ENCODE results near the gene ARID1B. TPM values are rescaled to one million over a fixed set of nuclear protein-coding genes. Genes with fewer than 3 reads are reported as not detected.

The ARID1B gene
- total and polyA plus RNA-seq, 10 of the 15 experiments (the other 5 are each of a cell fraction or from before 2014, with no cell fraction given): 24.7 to 133 (median 54.6) TPM

GRCh38 chr6:157063923-157064322, 286.7 kb downstream of the ARID1B start:
- Histone ChIP-seq H3K79me2 (ENCODE audit: control insufficient read depth, insufficient read depth, low read length) (no peaks in the 10 kb centered on the region; the same call in 1 of the 2 replicates), H3K4me1 (ENCODE audit: control insufficient read depth, insufficient read depth, low read length) (peaks cover 10% of the 10 kb centered on the region), H3K4me2 (ENCODE audit: control insufficient read depth, insufficient read depth) (no peak overlapping the region), H3K9me3 (replicated peaks; ENCODE audit: control insufficient read depth, insufficient read depth, low read length) (no peaks in the 10 kb centered on the region), H2AFZ (ENCODE audit: control insufficient read depth, low read depth, low read length) (no peak overlapping the region), H3K4me3 (no peak overlapping the region), H3K36me3 (ENCODE audit: control insufficient read depth in 2 of 2, insufficient read depth in 2 of 2, low read length in 1 of 2) (peaks cover 0 to 2% of the 10 kb centered on the region in 2 experiments; a peak in 3 of 4 replicates), H4K20me1 (ENCODE audit: control insufficient read depth, insufficient read depth) (0 out of 2 replicates have a peak, but pooled peaks cover 6% of the 10 kb centered on the region), H3K27ac (ENCODE audit: control insufficient read depth, insufficient read depth) (no peak overlapping the region), H3K27me3 (replicated peaks in 1 of 2; ENCODE audit: control insufficient read depth in 2 of 2, insufficient read depth in 2 of 2, low read length in 1 of 2) (no peaks in the 10 kb centered on the region), H3K9ac (ENCODE audit: control insufficient read depth, insufficient read depth, low read length) (no peak overlapping the region)
- TF ChIP-seq GABPA (IDR thresholded peaks at IDR 0.05; ENCODE audit: low read depth) (no peak), ZBED1 (IDR thresholded peaks at IDR 0.05; ENCODE audit: borderline replicate concordance) (no peak), BACH1 (IDR thresholded peaks at IDR 0.05; ENCODE audit: borderline replicate concordance) (no peak), EGR1 (IDR thresholded peaks at IDR 0.05; ENCODE audit: borderline replicate concordance in 1 of 2, low read depth in 2 of 2, low read length in 2 of 2) (no peak), SMARCA5 (IDR thresholded peaks at IDR 0.05) (no peak), ATF2 (IDR thresholded peaks at IDR 0.05; ENCODE audit: low read length) (no peak), BRCA1 (IDR thresholded peaks at IDR 0.05; ENCODE audit: low read depth, low read length) (no peak), STAT1 (conservative IDR thresholded peaks at IDR 0.05) (no peak), POLR2A (IDR thresholded peaks at IDR 0.05; ENCODE audit: low read depth, low read length) (no peak), ZNF217 (IDR thresholded peaks at IDR 0.05) (no peak), SIX5 (IDR thresholded peaks at IDR 0.05; ENCODE audit: low read depth, low read length, severe bottlenecking) (no peak), TARDBP (IDR thresholded peaks at IDR 0.05; ENCODE audit: borderline replicate concordance) (no peak), CBX5 (IDR thresholded peaks at IDR 0.05; ENCODE audit: low read depth) (no peak), IRF3 (IDR thresholded peaks at IDR 0.05) (no peak), ZSCAN29 (IDR thresholded peaks at IDR 0.05) (no peak), NR2F1 (conservative IDR thresholded peaks at IDR 0.05) (no peak), MEF2A (IDR thresholded peaks at IDR 0.05; ENCODE audit: insufficient read depth, low read depth, low read length) (no peak)
- BruUV-seq (replicated peaks): no TSS peak
- 90% methylated on average over 5 of the region's 5 CpGs for WGBS (ENCODE audit: insufficient coverage, insufficient replicate concordance, low lambda C conversion rate, missing lambda C conversion rate)
- intact Hi-C loops (cut with micrococcal nuclease; ENCODE audit: unreplicated experiment): no loop called here
- ChIA-PET SMC1A (ENCODE audit: uncharacterized antibody, unreplicated experiment) (interaction anchor here (0.9 kb wide), 1 partner anchor 22 kb away, joined by 3 read pairs; no protein-coding TSS in a partner anchor), RAD21 (ENCODE audit: unreplicated experiment) (no interaction called here), POLR2A (no interaction called here), CTCF (interaction anchor here (1.0 kb wide), 1 partner anchor 10 kb away, joined by 3 read pairs; no protein-coding TSS in a partner anchor)
- DNase-seq (ENCODE audit: low read depth, low spot score) (no peak), ATAC-seq (no peak), FAIRE-seq (no peak)
- in situ Hi-C loops (cut with MboI): no loop called here

Measured in GM12878 (cell line).